WTC11 (cell line): ENCODE results near the gene SPATA2. TPM values are rescaled to one million over a fixed set of nuclear protein-coding genes. Genes with fewer than 3 reads are reported as not detected.

Experiments
- total RNA-seq: library from RNA; stranded (reverse); gene quantifications from 3 replicates; pipeline ENCODE4 v1.2.3, GENCODE V29; 2021

The SPATA2 gene
- total RNA-seq, 1 experiment from 2014 or later, result 11.3 TPM

Other genes with a start within 250 kb of the SPATA2 start
- gene B4GALT5, start 201.7 kb downstream of the SPATA2 start, total RNA-seq, result 62.4 to 71.5 TPM (median 69.4 TPM) in 3 replicates
- gene SLC9A8, start 102.7 kb downstream of the SPATA2 start, total RNA-seq, result 6.3 to 6.5 TPM (median 6.5 TPM) in 3 replicates
- 86.6 to 91.6 TPM (median 88.1 TPM) in 3 replicates for gene RNF114, start 20.9 kb upstream of the SPATA2 start, total RNA-seq
- gene SNAI1, start 67.5 kb upstream of the SPATA2 start, total RNA-seq, result 7.0 to 8.7 TPM (median 7.9 TPM) in 3 replicates
- gene UBE2V1, start 197.6 kb upstream of the SPATA2 start, total RNA-seq, result 132 to 146 TPM (median 144 TPM) in 3 replicates
- 35.0 to 36.7 TPM (median 35.6 TPM) in 3 replicates for gene PEDS1, start 238.2 kb upstream of the SPATA2 start, total RNA-seq